NOMO-1 (cell line): Measurements from ENCODE around the gene CFAP97D2.
"Not testable (repeated sequence)": the region's sequence is repeated elsewhere in the genome, so short reads cannot be mapped to it uniquely, and the experiment has no call there.

Experiments used
- DNase-seq, 2 experiments: peaks; one replicate each; lab custom pipeline; 2025; ENCODE audit not compliant: unreplicated experiment in 2 of 2; lab: John Stamatoyannopoulos, UW

CFAP97D2 gene

DNA sequence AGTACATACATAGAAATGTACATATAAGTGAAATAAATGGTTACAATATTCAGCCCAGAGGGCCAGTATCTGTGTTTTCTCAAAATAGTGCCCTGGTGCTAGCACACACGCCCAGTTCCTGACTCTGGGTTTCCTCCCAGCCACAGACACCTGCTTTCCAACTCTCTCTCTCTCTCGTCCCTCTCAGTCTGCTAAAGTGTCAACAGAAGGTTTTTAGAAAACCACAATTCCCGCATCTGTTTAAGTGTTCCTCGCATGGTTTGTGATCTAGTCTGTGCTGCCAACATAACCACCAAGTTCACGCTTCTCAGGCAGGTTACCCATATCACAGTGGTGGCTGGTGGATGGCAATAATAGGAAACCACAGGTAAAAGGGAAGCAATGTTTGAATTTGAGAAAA lies 84.5 kb downstream of the CFAP97D2 start:
- no peak for DNase-seq

DNA sequence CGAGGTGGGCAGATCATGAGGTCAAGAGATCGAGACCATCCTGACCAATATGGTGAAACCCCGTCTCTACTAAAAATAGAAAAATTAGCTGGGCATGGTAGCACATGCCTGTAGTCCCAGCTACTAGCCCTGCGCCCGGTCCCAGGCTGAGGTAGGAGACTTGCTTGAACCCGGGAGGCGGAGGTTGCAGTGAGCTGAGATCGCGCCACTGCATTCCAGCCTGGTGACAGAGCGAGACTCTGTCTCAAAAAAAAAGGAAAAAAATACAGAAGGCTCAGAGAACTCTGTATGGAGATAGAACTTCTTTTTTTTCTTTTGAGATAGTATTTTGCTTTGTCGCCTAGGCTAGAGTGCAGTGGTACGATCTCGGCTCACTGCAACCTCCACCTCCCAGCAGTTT lies 85.3 kb downstream of the CFAP97D2 start:
- not testable (repeated sequence) for DNase-seq

GRCh38 chr13:114264886-114265611 lies 86.0 kb downstream of the CFAP97D2 start:
- DNase-seq = no peak

DNA sequence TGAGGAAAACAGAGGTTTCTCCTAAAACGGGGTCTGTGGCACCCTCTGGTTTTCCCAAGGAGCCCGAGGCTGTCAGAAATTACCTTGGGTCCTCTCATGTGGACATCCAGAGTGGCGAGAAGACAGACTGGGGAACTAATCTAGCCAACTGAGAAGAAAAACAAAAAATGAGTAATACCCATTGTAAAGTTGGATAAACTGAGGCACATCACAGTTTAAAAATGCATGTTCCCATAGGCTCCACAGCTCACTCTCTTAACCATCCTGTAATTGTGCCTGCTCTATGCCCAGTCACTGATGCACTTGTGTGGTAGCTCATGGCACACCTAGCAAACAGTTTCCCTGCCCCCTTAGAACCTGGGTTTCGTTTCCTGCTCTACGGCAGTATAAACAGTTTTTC lies 87.2 kb downstream of the CFAP97D2 start:
- DNase-seq = no peak

GRCh38 chr13:114268344-114269280 lies 89.6 kb downstream of the CFAP97D2 start:
- DNase-seq = no peak

DNA sequence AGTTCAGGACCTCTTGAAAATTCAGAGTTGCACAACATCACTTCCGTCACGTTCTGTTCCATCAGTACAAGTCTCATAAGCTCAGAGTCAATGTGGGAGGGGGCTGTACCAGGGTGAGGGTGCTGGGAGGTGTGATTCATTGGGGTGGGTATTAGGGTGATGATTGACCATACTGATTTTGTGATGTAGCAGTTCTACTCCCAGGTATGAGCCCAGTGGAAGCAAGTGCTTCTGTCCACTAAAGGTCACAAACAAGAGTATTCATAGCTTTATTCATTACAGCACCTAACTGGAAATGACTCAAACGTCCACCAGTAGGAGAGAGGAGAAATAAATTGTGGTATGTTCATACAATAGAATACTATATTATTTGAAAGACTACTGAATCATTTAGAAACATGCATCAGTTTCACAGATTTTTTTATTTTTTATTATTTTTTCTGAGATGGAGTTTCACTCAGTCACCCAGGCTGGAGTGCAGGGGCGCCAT lies 90.3 kb downstream of the CFAP97D2 start:
- DNase-seq = no peak
